Mammary epithelial cell (primary cell): ENCODE measurements around the gene CASP1.

ENCODE experiments used
- EZH2 ChIP-seq: IDR thresholded peaks from 2 replicates; pipeline ENCODE4 v1.6.1; 2012; ENCODE audit warnings: low read length, inconsistent platforms, borderline replicate concordance
- TF ChIP-seq, protein P1 (sequence below), 2 donors: IDR thresholded peaks in 1 of 2; conservative IDR thresholded peaks in 1 of 2; 2 replicates each; pipeline ENCODE4 v1.5.1; 2011 to 2012; ENCODE audit warnings: inconsistent platforms in 2 of 2, low read length in 2 of 2, mild to moderate bottlenecking in 2 of 2, control low read depth in 1 of 2, low read depth in 1 of 2; ENCODE audit not compliant: insufficient read depth in 1 of 2; ENCODE audit errors: extremely low read depth in 1 of 2

DNA sequence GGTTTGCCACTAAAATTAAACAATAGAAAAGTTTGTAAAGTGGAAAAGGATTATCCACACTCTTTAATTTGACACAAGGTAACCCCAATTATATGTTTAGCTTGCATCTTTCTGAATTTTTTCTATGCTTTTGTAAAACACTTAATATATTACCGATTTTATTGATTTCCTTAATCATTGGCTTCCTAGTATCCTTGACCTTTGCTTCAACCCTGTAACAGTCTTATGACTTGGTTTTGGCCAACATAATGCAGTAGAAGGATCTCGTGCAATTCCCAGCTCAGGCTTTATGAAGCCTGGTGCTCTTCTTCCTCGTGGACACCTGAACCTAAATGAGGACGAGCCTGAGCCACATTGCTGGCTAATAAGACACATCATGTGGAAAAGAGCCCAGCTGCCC, 43.0 kb downstream of the CASP1 start:
- TF ChIP-seq, protein P1, sequence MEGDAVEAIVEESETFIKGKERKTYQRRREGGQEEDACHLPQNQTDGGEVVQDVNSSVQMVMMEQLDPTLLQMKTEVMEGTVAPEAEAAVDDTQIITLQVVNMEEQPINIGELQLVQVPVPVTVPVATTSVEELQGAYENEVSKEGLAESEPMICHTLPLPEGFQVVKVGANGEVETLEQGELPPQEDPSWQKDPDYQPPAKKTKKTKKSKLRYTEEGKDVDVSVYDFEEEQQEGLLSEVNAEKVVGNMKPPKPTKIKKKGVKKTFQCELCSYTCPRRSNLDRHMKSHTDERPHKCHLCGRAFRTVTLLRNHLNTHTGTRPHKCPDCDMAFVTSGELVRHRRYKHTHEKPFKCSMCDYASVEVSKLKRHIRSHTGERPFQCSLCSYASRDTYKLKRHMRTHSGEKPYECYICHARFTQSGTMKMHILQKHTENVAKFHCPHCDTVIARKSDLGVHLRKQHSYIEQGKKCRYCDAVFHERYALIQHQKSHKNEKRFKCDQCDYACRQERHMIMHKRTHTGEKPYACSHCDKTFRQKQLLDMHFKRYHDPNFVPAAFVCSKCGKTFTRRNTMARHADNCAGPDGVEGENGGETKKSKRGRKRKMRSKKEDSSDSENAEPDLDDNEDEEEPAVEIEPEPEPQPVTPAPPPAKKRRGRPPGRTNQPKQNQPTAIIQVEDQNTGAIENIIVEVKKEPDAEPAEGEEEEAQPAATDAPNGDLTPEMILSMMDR (conservative IDR thresholded peaks at IDR 0.05 in 1 of 2, IDR thresholded peaks at IDR 0.05 in 1 of 2; ENCODE audit: extremely low read depth in 1 of 2, insufficient read depth in 1 of 2, low read depth in 1 of 2, low read length in 2 of 2), result no peak
- no peak for TF ChIP-seq EZH2
